ENCODE measurements around the gene FOXP1. TPM values are rescaled to one million over a fixed set of nuclear protein-coding genes. Genes with fewer than 3 reads are reported as not detected.

Gene FOXP1
- total and polyA plus RNA-seq, 9 of the 15 experiments (the other 6 are each of a cell fraction or from before 2014, with no cell fraction given) = 7.7 to 34.5 (median 13.7) TPM

- TF ChIP-seq ZBTB11 (CRISPR knock-in tag; IDR thresholded peaks at IDR 0.05) (no peak), NCOA6 (IDR thresholded peaks at IDR 0.05) (no peak), POLR2B (IDR thresholded peaks at IDR 0.05; ENCODE audit: low read depth, partially characterized antibody) (no peak), ZNF347 (CRISPR knock-in tag; IDR thresholded peaks at IDR 0.05; ENCODE audit: low read depth) (no peak)
Observed at GRCh38 chr3:71451812-71452211, 131.7 kb downstream of the FOXP1 start (continued).

GRCh38 chr3:71451060-71451459 lies 132.5 kb downstream of the FOXP1 start:
- H4K20me1 ChIP-seq (replicated peaks; ENCODE audit: control insufficient read depth, insufficient read depth, low read length) = no peaks in the 10 kb centered on the region
- no peaks in the 10 kb centered on the region for H3K9me3 ChIP-seq (replicated peaks; ENCODE audit: control insufficient read depth, insufficient read depth, low read depth, low read length)
- H3K27me3 ChIP-seq (ENCODE audit: control insufficient read depth in 2 of 2, insufficient read depth in 2 of 2, low read length in 2 of 2) = no peaks in the 10 kb centered on the region
- no peak for TF ChIP-seq HMBOX1 (IDR thresholded peaks at IDR 0.05)
- H3K27ac ChIP-seq (ENCODE audit: extremely low read depth, low read depth, low read length) = no peak overlapping the region
- BruUV-seq (replicated peaks) = no TSS peak
- no peaks in the 10 kb centered on the region for H3K9me1 ChIP-seq (ENCODE audit: control insufficient read depth, insufficient read depth, low read length)
- no peak overlapping the region for H3K9ac ChIP-seq (ENCODE audit: insufficient read depth in 1 of 2, low read depth in 2 of 2, low read length in 2 of 2)
- no peak for FAIRE-seq
- no peaks in the 10 kb centered on the region for H3K79me2 ChIP-seq (ENCODE audit: control insufficient read depth, insufficient read depth, low read length)
- 56% methylated on average over 4 of the region's 4 CpGs for WGBS (ENCODE audit: insufficient coverage, low coverage, missing lambda C conversion rate)
- H3K4me3 ChIP-seq = no peak overlapping the region
- ChIA-PET CTCF (ENCODE audit: low intra/inter-chr PET ratio) (no interaction called here), POLR2A (no interaction called here)
- H3K4me2 ChIP-seq (ENCODE audit: insufficient read depth, low read length) = no peak overlapping the region
- H2AFZ ChIP-seq (ENCODE audit: low read depth, low read length) = no peak overlapping the region
- ATAC-seq = no peak
- H3K4me1 ChIP-seq (replicated peaks in 1 of 2; ENCODE audit: control insufficient read depth in 2 of 2, insufficient read depth in 2 of 2, low read length in 2 of 2) = no peaks in the 10 kb centered on the region
- H3K36me3 ChIP-seq (ENCODE audit: control insufficient read depth, insufficient read depth, low read length) = no peaks in the 10 kb centered on the region
- in situ Hi-C loops (cut with MboI) = no loop called here
- no peak for DNase-seq (ENCODE audit: extremely low read depth in 1 of 4, low spot score in 3 of 4)
- intact Hi-C loops (cut with micrococcal nuclease) = no loop called here
